Naive B cell (primary cell): Measurements from ENCODE around the gene NFRKB. TPM values are rescaled to one million over a fixed set of nuclear protein-coding genes. Genes with fewer than 3 reads are reported as not detected.
A peak's percentile ranks its signal among the peaks of the same experiment; 100 is the strongest.

Experiments
- ATAC-seq, 2 donors: fragments of 150-1000 bp; cut with Tn5 transposase; 2 replicates each; pipeline ENCODE4 v1.10.0; 2021; ENCODE audit warnings: low read depth in 2 of 2, mild to moderate bottlenecking in 2 of 2, moderate library complexity in 2 of 2
- DNase-seq: peaks from one replicate; pipeline ENCODE4 v3.0.0; 2022
- H3K27ac Mint-ChIP-seq, 6 donors: one replicate each; pipeline ENCODE4 v1.8.0; 2020 to 2022; ENCODE audit warnings: mild to moderate bottlenecking in 6 of 6, mixed read lengths in 6 of 6, moderate library complexity in 5 of 6, inconsistent platforms in 2 of 6
- H3K27me3 Mint-ChIP-seq, 3 donors: one replicate each; pipeline ENCODE4 v1.8.0; 2021 to 2022; ENCODE audit warnings: mixed read lengths in 3 of 3, mild to moderate bottlenecking in 1 of 3
- H3K36me3 Mint-ChIP-seq, 2 donors: one replicate each; pipeline ENCODE4 v1.8.0; 2020 to 2022; ENCODE audit warnings: mixed read lengths in 2 of 2, inconsistent platforms in 1 of 2, mild to moderate bottlenecking in 1 of 2
- H3K4me1 Mint-ChIP-seq, 3 donors: one replicate each; pipeline ENCODE4 v1.8.0; 2020 to 2022; ENCODE audit warnings: mixed read lengths in 3 of 3, inconsistent platforms in 1 of 3, mild to moderate bottlenecking in 1 of 3, moderate library complexity in 1 of 3
- H3K4me3 Mint-ChIP-seq, 8 donors: one replicate each; pipeline ENCODE4 v1.8.0; 2020 to 2022; ENCODE audit warnings: mild to moderate bottlenecking in 8 of 8, mixed read lengths in 8 of 8, moderate library complexity in 8 of 8, inconsistent platforms in 2 of 8
- H3K9me3 Mint-ChIP-seq, 7 donors: one replicate each; pipeline ENCODE4 v1.8.0; 2020 to 2022; ENCODE audit warnings: mixed read lengths in 7 of 7, mild to moderate bottlenecking in 5 of 7, inconsistent platforms in 2 of 7, moderate library complexity in 1 of 7
- polyA plus RNA-seq, 6 donors: library from polyadenylated mRNA; unstranded; fragments of 300-500 nt; fragmentation: Illumina TruSeq; gene quantifications; one replicate each; pipeline ENCODE4 v1.2.3, GENCODE V29; 2021; ENCODE audit warnings: low read depth in 6 of 6

Gene NFRKB
- polyA plus RNA-seq = 10 to 100 TPM in 4 of 6 donors, 1 to 10 TPM in 2; 4.7 to 18.1 (median 12.7) TPM

GRCh38 chr11:129895126-129896041 lies at the start of gene NFRKB:
TSS of gene NFRKB (minus strand) at chr11:129895578. CDS start at chr11:129892849, 2,729 bp downstream.
- peaks cover 0 to 13% of the 10 kb centered on the region in 2 donors for H3K36me3 Mint-ChIP-seq
- H3K4me1 Mint-ChIP-seq = peaks cover 4 to 33% (median 25%) of the 10 kb centered on the region in 3 donors
- ATAC-seq = peak; percentile 93 to 94
- peak within 1 kb of the TSS; percentile 82 to 97 (median 92) for H3K4me3 Mint-ChIP-seq
- DNase-seq = peak; percentile 82
- no peaks in the 10 kb centered on the region for H3K27me3 Mint-ChIP-seq
- peak within 1 kb of the TSS; percentile 51 to 90 (median 81) for H3K27ac Mint-ChIP-seq
- no peaks in the 10 kb centered on the region for H3K9me3 Mint-ChIP-seq

GRCh38 chr11:129944696-129945095 lies 49.3 kb upstream of the NFRKB start:
- H3K27ac Mint-ChIP-seq = no peak overlapping the region
- H3K4me3 Mint-ChIP-seq = no peak overlapping the region
- no peak for DNase-seq
- H3K9me3 Mint-ChIP-seq = peaks cover 0 to 1% (median 0%) of the 10 kb centered on the region in 7 donors
- H3K27me3 Mint-ChIP-seq = no peaks in the 10 kb centered on the region
- H3K4me1 Mint-ChIP-seq = peaks cover 8 to 16% (median 11%) of the 10 kb centered on the region in 3 donors
- ATAC-seq = no peak
- H3K36me3 Mint-ChIP-seq = peaks cover 14 to 23% of the 10 kb centered on the region in 2 donors

- Mint-ChIP-seq H3K27me3 (no peaks in the 10 kb centered on the region), H3K4me3 (no peak overlapping the region), H3K9me3 (peaks cover 0 to 1% (median 0%) of the 10 kb centered on the region in 7 donors), H3K4me1 (peaks cover 4 to 8% (median 8%) of the 10 kb centered on the region in 3 donors), H3K27ac (no peak overlapping the region), H3K36me3 (peaks cover 14 to 30% of the 10 kb centered on the region in 2 donors)
- DNase-seq (no peak), ATAC-seq (no peak)
Measured at GRCh38 chr11:129943036-129943435, 47.7 kb upstream of the NFRKB start.

GRCh38 chr11:129939510-129939909 lies 44.1 kb upstream of the NFRKB start:
- Mint-ChIP-seq H3K36me3 (peaks cover 22 to 23% of the 10 kb centered on the region in 2 donors), H3K4me3 (no peak overlapping the region), H3K27ac (no peak overlapping the region), H3K27me3 (no peaks in the 10 kb centered on the region), H3K4me1 (no peaks in the 10 kb centered on the region), H3K9me3 (no peaks in the 10 kb centered on the region)
- no peak for ATAC-seq
- DNase-seq = no peak

GRCh38 chr11:129938764-129939163 lies 43.4 kb upstream of the NFRKB start:
- Mint-ChIP-seq H3K4me1 (no peaks in the 10 kb centered on the region), H3K4me3 (no peak overlapping the region), H3K27me3 (no peaks in the 10 kb centered on the region), H3K36me3 (peaks cover 29 to 30% of the 10 kb centered on the region in 2 donors), H3K9me3 (no peaks in the 10 kb centered on the region), H3K27ac (peak overlapping the region in 1 of 6 donors; percentile 19)
- no peak for ATAC-seq
- DNase-seq = no peak

GRCh38 chr11:129937592-129938238 lies 42.3 kb upstream of the NFRKB start:
- ATAC-seq = no peak
- Mint-ChIP-seq H3K27me3 (no peaks in the 10 kb centered on the region), H3K9me3 (no peaks in the 10 kb centered on the region), H3K4me1 (no peaks in the 10 kb centered on the region), H3K4me3 (no peak overlapping the region), H3K27ac (no peak overlapping the region), H3K36me3 (peaks cover 31 to 33% of the 10 kb centered on the region in 2 donors)
- DNase-seq = no peak

- Mint-ChIP-seq H3K36me3 (peaks cover 22 to 33% of the 10 kb centered on the region in 2 donors), H3K27me3 (no peaks in the 10 kb centered on the region), H3K4me3 (no peak overlapping the region), H3K9me3 (no peaks in the 10 kb centered on the region), H3K27ac (peak overlapping the region in 1 of 6 donors; percentile 16), H3K4me1 (no peaks in the 10 kb centered on the region)
- DNase-seq (no peak), ATAC-seq (no peak)
Measured at GRCh38 chr11:129935723-129936122, 40.3 kb upstream of the NFRKB start.

GRCh38 chr11:129933891-129934290 lies 38.5 kb upstream of the NFRKB start:
- no peaks in the 10 kb centered on the region for H3K27me3 Mint-ChIP-seq
- ATAC-seq (no peak), DNase-seq (no peak)
- H3K27ac Mint-ChIP-seq = peak overlapping the region in 1 of 6 donors; percentile 39
- no peaks in the 10 kb centered on the region for H3K9me3 Mint-ChIP-seq
- no peaks in the 10 kb centered on the region for H3K4me1 Mint-ChIP-seq
- H3K4me3 Mint-ChIP-seq = no peak overlapping the region
- peaks cover 32% of the 10 kb centered on the region in 2 donors for H3K36me3 Mint-ChIP-seq

GRCh38 chr11:129933262-129933661 lies 37.9 kb upstream of the NFRKB start:
- Mint-ChIP-seq H3K36me3 (peaks cover 30 to 32% of the 10 kb centered on the region in 2 donors), H3K4me3 (no peak overlapping the region), H3K4me1 (no peaks in the 10 kb centered on the region), H3K27me3 (no peaks in the 10 kb centered on the region), H3K27ac (no peak overlapping the region), H3K9me3 (no peaks in the 10 kb centered on the region)
- DNase-seq (no peak), ATAC-seq (no peak)

- H3K9me3 Mint-ChIP-seq = no peaks in the 10 kb centered on the region
- H3K4me1 Mint-ChIP-seq = no peaks in the 10 kb centered on the region
- no peak overlapping the region for H3K27ac Mint-ChIP-seq
- no peaks in the 10 kb centered on the region for H3K27me3 Mint-ChIP-seq
- no peak for ATAC-seq
- H3K36me3 Mint-ChIP-seq = peaks cover 27 to 32% of the 10 kb centered on the region in 2 donors
- no peak for DNase-seq
- H3K4me3 Mint-ChIP-seq = no peak overlapping the region
Measured at GRCh38 chr11:129932381-129933067, 37.1 kb upstream of the NFRKB start.

GRCh38 chr11:129930743-129931142 lies 35.4 kb upstream of the NFRKB start:
- Mint-ChIP-seq H3K9me3 (no peaks in the 10 kb centered on the region), H3K27me3 (no peaks in the 10 kb centered on the region), H3K36me3 (peaks cover 27 to 32% of the 10 kb centered on the region in 2 donors), H3K4me3 (peak overlapping the region in 1 of 8 donors; percentile 30), H3K4me1 (no peaks in the 10 kb centered on the region), H3K27ac (no peak overlapping the region)
- DNase-seq (no peak), ATAC-seq (no peak)

- Mint-ChIP-seq H3K4me3 (no peak overlapping the region), H3K9me3 (no peaks in the 10 kb centered on the region), H3K27me3 (no peaks in the 10 kb centered on the region), H3K27ac (no peak overlapping the region), H3K4me1 (no peaks in the 10 kb centered on the region), H3K36me3 (peaks cover 25 to 31% of the 10 kb centered on the region in 2 donors)
- DNase-seq (no peak), ATAC-seq (no peak)
Measured at GRCh38 chr11:129930296-129930695, 34.9 kb upstream of the NFRKB start.

GRCh38 chr11:129929721-129930120 lies 34.3 kb upstream of the NFRKB start:
- Mint-ChIP-seq H3K27me3 (no peaks in the 10 kb centered on the region), H3K4me1 (no peaks in the 10 kb centered on the region), H3K9me3 (no peaks in the 10 kb centered on the region), H3K4me3 (no peak overlapping the region), H3K27ac (no peak overlapping the region), H3K36me3 (peaks cover 19 to 29% of the 10 kb centered on the region in 2 donors)
- no peak for ATAC-seq
- no peak for DNase-seq
